CD14-positive monocyte (primary cell): ENCODE results near the gene SLC43A2. TPM values are rescaled to one million over a fixed set of nuclear protein-coding genes. Genes with fewer than 3 reads are reported as not detected.
A peak's percentile ranks its signal among the peaks of the same experiment; 100 is the strongest.

Experiments used
- DNase-seq, 3 donors: peaks; one replicate each; pipeline ENCODE4 v3.0.0-alpha.2; 2011 to 2022
- H2AFZ ChIP-seq: 2 replicates; pipeline ENCODE4 v1.6.0; 2012; ENCODE audit warnings: mild to moderate bottlenecking, low read depth, low read length, inconsistent platforms; ENCODE audit not compliant: insufficient read depth, poor library complexity, severe bottlenecking
- H3K27ac ChIP-seq, 2 donors: 1 replicate in 1 of 2; 2 replicates in 1 of 2; pipeline ENCODE4 v1.5.1; 2012 to 2013; ENCODE audit warnings: low read length in 2 of 2, control low read depth in 1 of 2, inconsistent platforms in 1 of 2, low read depth in 1 of 2, mild to moderate bottlenecking in 1 of 2
- H3K27me3 ChIP-seq, 2 donors: one replicate each; pipeline versions ENCODE4 v1.6.0 to v1.6.1; 2011 to 2013; ENCODE audit warnings: low read length in 2 of 2; ENCODE audit not compliant: control insufficient read depth in 2 of 2, insufficient read depth in 2 of 2
- H3K36me3 ChIP-seq, 2 donors: replicated peaks in 1 of 2; 1 replicate in 1 of 2; 2 replicates in 1 of 2; pipeline versions ENCODE4 v1.5.1 to v1.6.1; 2012 to 2013; ENCODE audit warnings: low read length in 2 of 2, control low read depth in 1 of 2, inconsistent platforms in 1 of 2, mild to moderate bottlenecking in 1 of 2; ENCODE audit not compliant: insufficient read depth in 2 of 2, control insufficient read depth in 1 of 2
- H3K4me1 ChIP-seq, 2 donors: 1 replicate in 1 of 2; 2 replicates in 1 of 2; pipeline versions ENCODE4 v1.5.1 to v1.6.1; 2012 to 2013; ENCODE audit warnings: low read length in 2 of 2, control low read depth in 1 of 2, inconsistent platforms in 1 of 2, mild to moderate bottlenecking in 1 of 2, moderate library complexity in 1 of 2; ENCODE audit not compliant: insufficient read depth in 2 of 2, control insufficient read depth in 1 of 2
- H3K4me2 ChIP-seq: replicated peaks from 2 replicates; pipeline ENCODE3; 2012; ENCODE audit warnings: low read length, moderate library complexity, mild to moderate bottlenecking; ENCODE audit not compliant: poor library complexity, severe bottlenecking; ENCODE audit errors: extremely low read depth
- H3K4me3 ChIP-seq, 3 experiments: fragments of 200-600 bp in 1 of 3; sonication (generic) in 1 of 3; replicated peaks in 1 of 3; 1 replicate in 2 of 3; 2 replicates in 1 of 3; pipeline ENCODE4 v1.5.1; 2011 to 2013; ENCODE audit warnings: low read length in 3 of 3, mild to moderate bottlenecking in 3 of 3, control low read depth in 2 of 3, low read depth in 2 of 3, inconsistent platforms in 1 of 3, moderate library complexity in 1 of 3
- H3K79me2 ChIP-seq: 2 replicates; pipeline ENCODE4 v1.6.0; 2012; ENCODE audit warnings: mild to moderate bottlenecking, control low read depth, inconsistent platforms, low read length, moderate library complexity; ENCODE audit not compliant: insufficient read depth
- H3K9ac ChIP-seq: 2 replicates; pipeline ENCODE4 v1.6.0; 2017; ENCODE audit warnings: low read length, mild to moderate bottlenecking; ENCODE audit not compliant: insufficient read depth, poor library complexity, severe bottlenecking
- H3K9me3 ChIP-seq, 2 donors: replicated peaks in 1 of 2; 1 replicate in 1 of 2; 2 replicates in 1 of 2; pipeline versions ENCODE4 v1.5.1 to v1.6.1; 2012 to 2013; ENCODE audit warnings: low read length in 2 of 2, control low read depth in 1 of 2; ENCODE audit not compliant: control insufficient read depth in 1 of 2, insufficient read depth in 1 of 2
- H4K20me1 ChIP-seq: 2 replicates; pipeline ENCODE4 v1.6.0; 2012; ENCODE audit warnings: mild to moderate bottlenecking, low read length, control low read depth, moderate library complexity; ENCODE audit not compliant: insufficient read depth
- H3K27ac Mint-ChIP-seq, 7 donors: one replicate each; pipeline ENCODE4 v1.8.0; 2020; ENCODE audit warnings: mild to moderate bottlenecking in 7 of 7, mixed read lengths in 7 of 7, moderate library complexity in 6 of 7, inconsistent platforms in 2 of 7
- H3K27me3 Mint-ChIP-seq, 3 donors: one replicate each; pipeline ENCODE4 v1.8.0; 2021 to 2022; ENCODE audit warnings: low read depth in 3 of 3, mild to moderate bottlenecking in 3 of 3, mixed read lengths in 3 of 3, moderate library complexity in 3 of 3, inconsistent platforms in 1 of 3
- H3K36me3 Mint-ChIP-seq, 2 donors: one replicate each; pipeline ENCODE4 v1.8.0; 2020; ENCODE audit warnings: mixed read lengths in 2 of 2, inconsistent platforms in 1 of 2, mild to moderate bottlenecking in 1 of 2
- H3K4me1 Mint-ChIP-seq: one replicate; pipeline ENCODE4 v1.8.0; 2020; ENCODE audit warnings: mild to moderate bottlenecking, mixed read lengths
- H3K4me3 Mint-ChIP-seq, 2 donors: one replicate each; pipeline ENCODE4 v1.8.0; 2020; ENCODE audit warnings: mild to moderate bottlenecking in 2 of 2, mixed read lengths in 2 of 2, moderate library complexity in 1 of 2
- H3K9me3 Mint-ChIP-seq, 7 donors: one replicate each; pipeline ENCODE4 v1.8.0; 2020 to 2022; ENCODE audit warnings: mixed read lengths in 7 of 7, mild to moderate bottlenecking in 6 of 7, moderate library complexity in 6 of 7, inconsistent platforms in 2 of 7
- CTCF ChIP-seq: fragments of 200-600 bp; IDR thresholded peaks from one replicate; pipeline ENCODE4 v1.8.0; 2022; ENCODE audit warnings: antibody characterized with exemption, mild to moderate bottlenecking
- WGBS: methylation state at CpG from one replicate; pipeline ENCODE4 v1.1.5; 2013; ENCODE audit warnings: missing lambda C conversion rate; ENCODE audit not compliant: insufficient coverage; 5-methylcytosine and 5-hydroxymethylcytosine counted together
- intact Hi-C, 2 donors: fragments of 100-400 bp; cut with micrococcal nuclease; formaldehyde crosslinking; loops; one replicate each; pipeline versions ENCODE4 v1.15.0 to v1.15.1; 2023
- polyA plus RNA-seq, 3 donors: library from polyadenylated mRNA; depleted of rRNA in 1 of 3; unstranded in 2 of 3; stranded (reverse) in 1 of 3; fragments of 300-500 nt in 2 of 3; fragments of >200 nt in 1 of 3; fragmentation: Illumina TruSeq in 2 of 3; gene quantifications; 1 replicate in 2 of 3; 2 replicates in 1 of 3; pipeline ENCODE4 v1.2.3, GENCODE V29; 2012 to 2021

The SLC43A2 gene
- polyA plus RNA-seq, 3 donors: 115 to 151 (median 117) TPM

GRCh38 chr17:1580979-1581676, 47.5 kb downstream of the SLC43A2 start:
- no peak for DNase-seq
- Histone ChIP-seq H2AFZ (no peak overlapping the region), H4K20me1 (no peaks in the 10 kb centered on the region), H3K4me3 (no peak overlapping the region), H3K36me3 (peaks cover 52 to 72% of the 10 kb centered on the region in 2 donors), H3K4me1 (peaks cover 62 to 68% of the 10 kb centered on the region in 2 donors), H3K9me3 (no peaks in the 10 kb centered on the region), H3K27ac (peak overlapping the region; percentile 49 to 57), H3K4me2 (no peak overlapping the region), H3K27me3 (no peaks in the 10 kb centered on the region), H3K9ac (no peak overlapping the region), H3K79me2 (no peaks in the 10 kb centered on the region)
- intact Hi-C loops: no loop called here
- H3K27me3 Mint-ChIP-seq: peaks cover 0 to 10% (median 4%) of the 10 kb centered on the region in 3 donors
- peaks cover 68 to 84% of the 10 kb centered on the region in 2 donors for H3K36me3 Mint-ChIP-seq
- H3K27ac Mint-ChIP-seq: peak overlapping the region in 4 of 7 donors; percentile 83 to 88 (median 84)
- TF ChIP-seq CTCF: no peak
- H3K4me3 Mint-ChIP-seq: no peak overlapping the region
- H3K4me1 Mint-ChIP-seq: peaks cover 54% of the 10 kb centered on the region
- WGBS: 91% methylated on average over 9 of the region's 19 CpGs
- H3K9me3 Mint-ChIP-seq: peaks cover 0 to 5% (median 0%) of the 10 kb centered on the region in 7 donors

GRCh38 chr17:1578029-1578428, 50.6 kb downstream of the SLC43A2 start:
- Histone ChIP-seq H3K9ac (peak overlapping the region; percentile 75), H3K36me3 (peaks cover 30 to 51% of the 10 kb centered on the region in 2 donors), H3K4me1 (peaks cover 73 to 83% of the 10 kb centered on the region in 2 donors), H3K27ac (peak overlapping the region; percentile 94 to 99), H3K4me2 (peak overlapping the region; percentile 47), H3K4me3 (peak overlapping the region in 1 of 3 experiments; percentile 20), H3K27me3 (no peaks in the 10 kb centered on the region), H4K20me1 (peaks cover 6% of the 10 kb centered on the region), H2AFZ (no peak overlapping the region), H3K79me2 (no peaks in the 10 kb centered on the region), H3K9me3 (no peaks in the 10 kb centered on the region)
- peaks cover 0 to 6% (median 0%) of the 10 kb centered on the region in 3 donors for H3K27me3 Mint-ChIP-seq
- peaks cover 48 to 71% of the 10 kb centered on the region in 2 donors for H3K36me3 Mint-ChIP-seq
- WGBS: 33% methylated on average over 1 of the region's 13 CpGs
- peaks cover 67% of the 10 kb centered on the region for H3K4me1 Mint-ChIP-seq
- TF ChIP-seq CTCF: no peak
- H3K27ac Mint-ChIP-seq: peak overlapping the region; percentile 99 to 100 (median 99)
- intact Hi-C loops: no loop called here
- no peak for DNase-seq
- peak overlapping the region in 1 of 2 donors; percentile 68 for H3K4me3 Mint-ChIP-seq
- peaks cover 0 to 5% (median 0%) of the 10 kb centered on the region in 7 donors for H3K9me3 Mint-ChIP-seq
